ENCODE data around the gene PRB2.

PRB2 gene

GRCh38 chr12:11348439-11348838, 46.9 kb downstream of the PRB2 start:
- no peak overlapping the region for H3K27ac ChIP-seq (ENCODE audit: low read depth, low read length, poor library complexity, severe bottlenecking)
- H3K4me3 ChIP-seq (ENCODE audit: low read depth, low read length, poor library complexity, severe bottlenecking), result no peak overlapping the region
- no peak overlapping the region for H3K4me2 ChIP-seq (ENCODE audit: low read length)
- no peaks in the 10 kb centered on the region for H3F3A ChIP-seq (ENCODE audit: insufficient read depth, low read length)
- H2AFZ ChIP-seq (ENCODE audit: low read length), result no peak overlapping the region
- no peaks in the 10 kb centered on the region for H3K4me1 ChIP-seq (ENCODE audit: insufficient read depth, low read length, severe bottlenecking)
- TF ChIP-seq EZH2 (IDR thresholded peaks at IDR 0.05; ENCODE audit: borderline replicate concordance, low read length) (no peak), CTCF (IDR thresholded peaks at IDR 0.05; ENCODE audit: low read length) (no peak)
- no peaks in the 10 kb centered on the region for H3K9me3 ChIP-seq (ENCODE audit: low read length)
- H4K20me1 ChIP-seq (ENCODE audit: insufficient read depth, low read length), result no peaks in the 10 kb centered on the region
- H3K79me2 ChIP-seq (ENCODE audit: insufficient read depth, low read length), result no peaks in the 10 kb centered on the region
- H3K9me2 ChIP-seq (ENCODE audit: low read depth, low read length), result no peaks in the 10 kb centered on the region
- no peaks in the 10 kb centered on the region for H3K36me3 ChIP-seq (ENCODE audit: insufficient read depth, low read length)
- no peak overlapping the region for H3K9ac ChIP-seq (ENCODE audit: low read length)
- no peaks in the 10 kb centered on the region for H3K27me3 ChIP-seq (ENCODE audit: insufficient read depth, low read length)

GRCh38 chr12:11347810-11348209, 47.6 kb downstream of the PRB2 start:
- Histone ChIP-seq H3K4me1 (ENCODE audit: insufficient read depth, low read length, severe bottlenecking) (no peaks in the 10 kb centered on the region), H3K9me3 (ENCODE audit: low read length) (no peaks in the 10 kb centered on the region), H3F3A (ENCODE audit: insufficient read depth, low read length) (no peaks in the 10 kb centered on the region), H3K27me3 (ENCODE audit: insufficient read depth, low read length) (no peaks in the 10 kb centered on the region), H4K20me1 (ENCODE audit: insufficient read depth, low read length) (no peaks in the 10 kb centered on the region), H3K4me2 (ENCODE audit: low read length) (no peak overlapping the region), H3K4me3 (ENCODE audit: low read depth, low read length, poor library complexity, severe bottlenecking) (no peak overlapping the region), H3K36me3 (ENCODE audit: insufficient read depth, low read length) (no peaks in the 10 kb centered on the region), H3K9ac (ENCODE audit: low read length) (no peak overlapping the region), H3K9me2 (ENCODE audit: low read depth, low read length) (no peaks in the 10 kb centered on the region), H2AFZ (ENCODE audit: low read length) (no peak overlapping the region), H3K79me2 (ENCODE audit: insufficient read depth, low read length) (no peaks in the 10 kb centered on the region), H3K27ac (ENCODE audit: low read depth, low read length, poor library complexity, severe bottlenecking) (no peak overlapping the region)
- peak; percentile 28; the same call in 1 of the 2 replicates for TF ChIP-seq CTCF (IDR thresholded peaks at IDR 0.05; ENCODE audit: low read length)
- no peak for TF ChIP-seq EZH2 (IDR thresholded peaks at IDR 0.05; ENCODE audit: borderline replicate concordance, low read length)

- H3K36me3 ChIP-seq (ENCODE audit: insufficient read depth, low read length), result no peaks in the 10 kb centered on the region
- H3K27me3 ChIP-seq (ENCODE audit: insufficient read depth, low read length), result no peaks in the 10 kb centered on the region
- no peaks in the 10 kb centered on the region for H3K79me2 ChIP-seq (ENCODE audit: insufficient read depth, low read length)
- no peaks in the 10 kb centered on the region for H3F3A ChIP-seq (ENCODE audit: insufficient read depth, low read length)
- no peak overlapping the region for H3K4me3 ChIP-seq (ENCODE audit: low read depth, low read length, poor library complexity, severe bottlenecking)
- no peak overlapping the region for H3K4me2 ChIP-seq (ENCODE audit: low read length)
- H2AFZ ChIP-seq (ENCODE audit: low read length), result no peak overlapping the region
- TF ChIP-seq EZH2 (IDR thresholded peaks at IDR 0.05; ENCODE audit: borderline replicate concordance, low read length) (no peak), CTCF (IDR thresholded peaks at IDR 0.05; ENCODE audit: low read length) (no peak)
- no peak overlapping the region for H3K27ac ChIP-seq (ENCODE audit: low read depth, low read length, poor library complexity, severe bottlenecking)
- no peaks in the 10 kb centered on the region for H3K9me2 ChIP-seq (ENCODE audit: low read depth, low read length)
- no peak overlapping the region for H3K9ac ChIP-seq (ENCODE audit: low read length)
- H3K9me3 ChIP-seq (ENCODE audit: low read length), result no peaks in the 10 kb centered on the region
- H3K4me1 ChIP-seq (ENCODE audit: insufficient read depth, low read length, severe bottlenecking), result no peaks in the 10 kb centered on the region
- H4K20me1 ChIP-seq (ENCODE audit: insufficient read depth, low read length), result no peaks in the 10 kb centered on the region
Observed at GRCh38 chr12:11344500-11344899, 50.9 kb downstream of the PRB2 start.

All from OCI-LY1 (cell line).